Endodermal cell (in vitro differentiated cells): ENCODE data around the gene ABCB7. TPM values are rescaled to one million over a fixed set of nuclear protein-coding genes. Genes with fewer than 3 reads are reported as not detected.

ENCODE experiments used
- DNase-seq: peaks from one replicate; pipeline ENCODE4 v3.0.0-alpha.2; 2017
- H3K27ac ChIP-seq: 2 replicates; pipeline ENCODE4 v1.5.1; 2013; ENCODE audit warnings: mild to moderate bottlenecking, low read depth, low read length, moderate library complexity
- H3K27me3 ChIP-seq: 2 replicates; pipeline ENCODE4 v1.6.1; 2013; ENCODE audit warnings: mild to moderate bottlenecking, low read length, moderate library complexity; ENCODE audit not compliant: insufficient read depth, control insufficient read depth, poor library complexity, severe bottlenecking
- H3K36me3 ChIP-seq: 2 replicates; pipeline ENCODE4 v1.7.0; 2013; ENCODE audit warnings: mild to moderate bottlenecking, low read length, moderate library complexity; ENCODE audit not compliant: control insufficient read depth, insufficient read depth
- H3K4me1 ChIP-seq: one replicate; pipeline ENCODE4 v1.7.0; 2013; ENCODE audit warnings: low read length; ENCODE audit not compliant: control insufficient read depth, insufficient read depth
- H3K4me3 ChIP-seq: 2 replicates; pipeline ENCODE4 v1.5.1; 2013; ENCODE audit warnings: mild to moderate bottlenecking, low read length, moderate library complexity
- H3K9ac ChIP-seq: 2 replicates; pipeline ENCODE4 v1.6.1; 2013; ENCODE audit warnings: mild to moderate bottlenecking, low read length, moderate library complexity; ENCODE audit not compliant: poor library complexity, severe bottlenecking; ENCODE audit errors: extremely low read depth
- H3K9me3 ChIP-seq: 2 replicates; pipeline ENCODE4 v1.6.1; 2013; ENCODE audit warnings: mild to moderate bottlenecking, low read length, moderate library complexity; ENCODE audit not compliant: control insufficient read depth
- H3K27ac Mint-ChIP-seq: 2 replicates; pipeline ENCODE4 v1.8.0; 2020; ENCODE audit warnings: mixed read lengths
- H3K27me3 Mint-ChIP-seq: 2 replicates; pipeline ENCODE4 v1.8.0; 2021; ENCODE audit warnings: mild to moderate bottlenecking, mixed read lengths; ENCODE audit not compliant: insufficient read depth
- H3K36me3 Mint-ChIP-seq: 2 replicates; pipeline ENCODE4 v1.8.0; 2020; ENCODE audit warnings: low read depth, mixed read lengths
- H3K4me1 Mint-ChIP-seq: 2 replicates; pipeline ENCODE4 v1.8.0; 2020; ENCODE audit warnings: mixed read lengths
- H3K4me3 Mint-ChIP-seq: 2 replicates; pipeline ENCODE4 v1.8.0; 2020; ENCODE audit warnings: mild to moderate bottlenecking, moderate library complexity, mixed read lengths
- H3K9me3 Mint-ChIP-seq: 2 replicates; pipeline ENCODE4 v1.8.0; 2020; ENCODE audit warnings: mild to moderate bottlenecking, mixed read lengths
- WGBS, 2 experiments: methylation state at CpG; one replicate each; pipeline versions ENCODE4 v1.1.5 to v1.1.7; 2013; ENCODE audit warnings: missing lambda C conversion rate in 2 of 2, mixed read lengths in 1 of 2; ENCODE audit not compliant: insufficient coverage in 1 of 2, insufficient read length in 1 of 2; 5-methylcytosine and 5-hydroxymethylcytosine counted together
- total RNA-seq, 2 donors: library from RNA; stranded (reverse); fragmentation: NEBNext Ultra II Directional in 1 of 2; extraction: Animal tissue kit (Norgen Biotek cat#: 25700) in 1 of 2; gene quantifications; 2 replicates in 1 of 2; 3 replicates in 1 of 2; pipeline ENCODE4 v1.2.1, GENCODE V29; 2021
- TF ChIP-seq, protein P1 (sequence below): fragments of 200-600 bp; sonication (generic); conservative IDR thresholded peaks from 2 replicates; pipeline ENCODE4 v1.5.0; 2021; ENCODE audit warnings: antibody characterized with exemption, mild to moderate bottlenecking

ABCB7 gene
- total RNA-seq, 2 donors from 2014 or later: 38.2 to 40.0 TPM

- Histone ChIP-seq H3K27me3 (no peaks in the 10 kb centered on the region), H3K9me3 (peaks cover 9% of the 10 kb centered on the region), H3K4me3 (no peak overlapping the region), H3K36me3 (no peaks in the 10 kb centered on the region), H3K9ac (no peak overlapping the region), H3K4me1 (no peaks in the 10 kb centered on the region), H3K27ac (no peak overlapping the region)
- H3K9me3 Mint-ChIP-seq: peaks cover 56% of the 10 kb centered on the region
- H3K27ac Mint-ChIP-seq: no peak overlapping the region
- peaks cover 5% of the 10 kb centered on the region for H3K36me3 Mint-ChIP-seq
- WGBS, 2 experiments: 96% methylated on average over 2 of the region's 2 CpGs; no CpG with 5 or more reads in 1 of the 2 experiments
- no peaks in the 10 kb centered on the region for H3K4me1 Mint-ChIP-seq
- no peaks in the 10 kb centered on the region for H3K27me3 Mint-ChIP-seq
- H3K4me3 Mint-ChIP-seq: no peak overlapping the region
- no peak for DNase-seq
- TF ChIP-seq, protein P1, sequence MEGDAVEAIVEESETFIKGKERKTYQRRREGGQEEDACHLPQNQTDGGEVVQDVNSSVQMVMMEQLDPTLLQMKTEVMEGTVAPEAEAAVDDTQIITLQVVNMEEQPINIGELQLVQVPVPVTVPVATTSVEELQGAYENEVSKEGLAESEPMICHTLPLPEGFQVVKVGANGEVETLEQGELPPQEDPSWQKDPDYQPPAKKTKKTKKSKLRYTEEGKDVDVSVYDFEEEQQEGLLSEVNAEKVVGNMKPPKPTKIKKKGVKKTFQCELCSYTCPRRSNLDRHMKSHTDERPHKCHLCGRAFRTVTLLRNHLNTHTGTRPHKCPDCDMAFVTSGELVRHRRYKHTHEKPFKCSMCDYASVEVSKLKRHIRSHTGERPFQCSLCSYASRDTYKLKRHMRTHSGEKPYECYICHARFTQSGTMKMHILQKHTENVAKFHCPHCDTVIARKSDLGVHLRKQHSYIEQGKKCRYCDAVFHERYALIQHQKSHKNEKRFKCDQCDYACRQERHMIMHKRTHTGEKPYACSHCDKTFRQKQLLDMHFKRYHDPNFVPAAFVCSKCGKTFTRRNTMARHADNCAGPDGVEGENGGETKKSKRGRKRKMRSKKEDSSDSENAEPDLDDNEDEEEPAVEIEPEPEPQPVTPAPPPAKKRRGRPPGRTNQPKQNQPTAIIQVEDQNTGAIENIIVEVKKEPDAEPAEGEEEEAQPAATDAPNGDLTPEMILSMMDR: no peak
Measured at GRCh38 chrX:75086731-75087195, 69.3 kb downstream of the ABCB7 start.

- no peak overlapping the region for H3K27ac ChIP-seq
- no peaks in the 10 kb centered on the region for H3K4me1 Mint-ChIP-seq
- peaks cover 9% of the 10 kb centered on the region for H3K9me3 ChIP-seq
- H3K27ac Mint-ChIP-seq: no peak overlapping the region
- H3K9me3 Mint-ChIP-seq: peaks cover 58% of the 10 kb centered on the region
- no peak overlapping the region for H3K4me3 Mint-ChIP-seq
- no peak for DNase-seq
- H3K36me3 ChIP-seq: no peaks in the 10 kb centered on the region
- no peaks in the 10 kb centered on the region for H3K4me1 ChIP-seq
- H3K36me3 Mint-ChIP-seq: peaks cover 5% of the 10 kb centered on the region
- TF ChIP-seq, protein P1: no peak
- H3K27me3 Mint-ChIP-seq: no peaks in the 10 kb centered on the region
- no peaks in the 10 kb centered on the region for H3K27me3 ChIP-seq
- H3K9ac ChIP-seq: no peak overlapping the region
- no peak overlapping the region for H3K4me3 ChIP-seq
Measured at GRCh38 chrX:75084757-75085156, 71.3 kb downstream of the ABCB7 start.

- H3K27ac ChIP-seq: no peak overlapping the region
- H3K4me1 ChIP-seq: no peaks in the 10 kb centered on the region
- no peaks in the 10 kb centered on the region for H3K9me3 ChIP-seq
- H3K4me3 ChIP-seq: no peak overlapping the region
- Mint-ChIP-seq H3K27ac (no peak overlapping the region), H3K27me3 (no peaks in the 10 kb centered on the region), H3K4me1 (peaks cover 4% of the 10 kb centered on the region), H3K36me3 (peaks cover 12% of the 10 kb centered on the region), H3K9me3 (peaks cover 37% of the 10 kb centered on the region), H3K4me3 (no peak overlapping the region)
- TF ChIP-seq, protein P1: no peak
- no peak for DNase-seq
- H3K36me3 ChIP-seq: peaks cover 3% of the 10 kb centered on the region
- H3K27me3 ChIP-seq: no peaks in the 10 kb centered on the region
- no peak overlapping the region for H3K9ac ChIP-seq
- 100% methylated on average over 1 of the region's 1 CpG; no CpG with 5 or more reads in 1 of the 2 experiments for WGBS, 2 experiments
Measured at GRCh38 chrX:75076429-75076828, 79.7 kb downstream of the ABCB7 start.
